HEK293 (cell line): ENCODE data around the gene ENKD1.
A peak's percentile ranks its signal among the peaks of the same experiment; 100 is the strongest.

ENCODE experiments used
- CTCF ChIA-PET: fragments of 350-600 bp; formaldehyde crosslinking; extraction: SDS; loops from one replicate; lab custom pipeline; 2021; ENCODE audit warnings: antibody characterized with exemption; lab: Yijun Ruan, JAX
- POLR2A ChIA-PET: fragments of 300-600 bp; formaldehyde crosslinking; extraction: SDS; loops from one replicate; lab custom pipeline; 2020; ENCODE audit warnings: antibody characterized with exemption, inconsistent platforms; lab: Yijun Ruan, JAX
- H3K27ac ChIP-seq: fragments of 200-500 bp; sonication (Bioruptor generic); 2 replicates; pipeline ENCODE4 v1.5.1; 2014; ENCODE audit warnings: low read depth, low read length, control low read depth, inconsistent platforms; ENCODE audit errors: extremely low read depth
- H3K36me3 ChIP-seq, 2 experiments: fragments of 200-500 bp in 1 of 2; sonication (Bioruptor generic) in 1 of 2; 1 replicate in 1 of 2; 2 replicates in 1 of 2; pipeline ENCODE4 v1.5.1; 2014 to 2017; ENCODE audit warnings: inconsistent platforms in 2 of 2, low read length in 2 of 2; ENCODE audit not compliant: control insufficient read depth in 2 of 2, insufficient read depth in 1 of 2
- H3K4me1 ChIP-seq: fragments of 200-500 bp; sonication (Bioruptor generic); 2 replicates; pipeline ENCODE4 v1.5.1; 2014; ENCODE audit warnings: mild to moderate bottlenecking, low read length, inconsistent platforms; ENCODE audit not compliant: control insufficient read depth, insufficient read depth
- H3K4me3 ChIP-seq: 2 replicates; pipeline ENCODE4 v1.5.1; 2011; ENCODE audit warnings: low read depth, mild to moderate bottlenecking, control low read depth, low read length, moderate library complexity
- H3K9me3 ChIP-seq: fragments of 200-500 bp; sonication (Bioruptor generic); 2 replicates; pipeline ENCODE4 v1.5.1; 2014; ENCODE audit warnings: low read depth, low read length, inconsistent platforms; ENCODE audit not compliant: control insufficient read depth, insufficient read depth
- AEBP2 ChIP-seq: fragments of 450-650 bp; formaldehyde crosslinking; IDR thresholded peaks from 2 replicates; pipeline ENCODE4 v1.5.1; 2016; ENCODE audit warnings: missing biosample characterization, missing genetic modification characterization, borderline replicate concordance
- GFI1B ChIP-seq: fragments of 450-650 bp; formaldehyde crosslinking; IDR thresholded peaks from 2 replicates; pipeline ENCODE4 v1.5.1; 2016; ENCODE audit warnings: missing biosample characterization, missing genetic modification characterization
- GLI2 ChIP-seq: fragments of 450-650 bp; formaldehyde crosslinking; IDR thresholded peaks from 2 replicates; pipeline ENCODE4; 2017; ENCODE audit warnings: missing biosample characterization, missing genetic modification characterization, low read depth, borderline replicate concordance
- HOXC10 ChIP-seq: sonication (generic); formaldehyde crosslinking; IDR thresholded peaks from 2 replicates; pipeline ENCODE4 v1.8.1; 2023; ENCODE audit warnings: mild to moderate bottlenecking, missing genetic modification reagents
- IKZF3 ChIP-seq: fragments of 450-650 bp; IDR thresholded peaks from 2 replicates; pipeline ENCODE4 v1.5.0; 2018; ENCODE audit warnings: missing biosample characterization, mild to moderate bottlenecking, missing genetic modification characterization, moderate library complexity
- KLF7 ChIP-seq: fragments of 450-650 bp; formaldehyde crosslinking; IDR thresholded peaks from 2 replicates; pipeline ENCODE4 v1.5.1; 2016; ENCODE audit warnings: missing biosample characterization, missing genetic modification characterization, borderline replicate concordance
- KLF8 ChIP-seq: fragments of 450-650 bp; formaldehyde crosslinking; IDR thresholded peaks from 2 replicates; pipeline ENCODE4 v1.5.1; 2016; ENCODE audit warnings: missing biosample characterization, missing genetic modification characterization
- PBX3 ChIP-seq: sonication (generic); formaldehyde crosslinking; IDR thresholded peaks from 2 replicates; pipeline ENCODE4 v1.8.1; 2022; ENCODE audit warnings: mild to moderate bottlenecking, moderate library complexity, missing genetic modification reagents
- PRDM2 ChIP-seq: fragments of 450-650 bp; formaldehyde crosslinking; IDR thresholded peaks from 2 replicates; pipeline ENCODE4 v1.5.1; 2016; ENCODE audit warnings: missing biosample characterization, missing genetic modification characterization, borderline replicate concordance
- SETDB1 ChIP-seq: IDR thresholded peaks from one replicate; pipeline ENCODE4 v1.6.1; 2017; ENCODE audit warnings: mild to moderate bottlenecking, low read length, moderate library complexity, mixed read lengths; ENCODE audit not compliant: insufficient read length
- ZBTB6 ChIP-seq: fragments of 450-650 bp; formaldehyde crosslinking; IDR thresholded peaks from 2 replicates; pipeline ENCODE4 v1.5.1; 2017; ENCODE audit warnings: missing biosample characterization, missing genetic modification characterization
- ZIC2 ChIP-seq: fragments of 450-650 bp; formaldehyde crosslinking; IDR thresholded peaks from 2 replicates; pipeline ENCODE4 v1.5.1; 2016; ENCODE audit warnings: missing biosample characterization, missing genetic modification characterization
- ZNF157 ChIP-seq: fragments of 450-650 bp; formaldehyde crosslinking; IDR thresholded peaks from 2 replicates; pipeline ENCODE4 v1.5.1; 2016; ENCODE audit warnings: missing biosample characterization, missing genetic modification characterization
- ZNF311 ChIP-seq: fragments of 450-650 bp; formaldehyde crosslinking; IDR thresholded peaks from 2 replicates; pipeline ENCODE4 v1.5.1; 2017; ENCODE audit warnings: missing biosample characterization, missing genetic modification characterization, borderline replicate concordance
- ZNF341 ChIP-seq: fragments of 450-650 bp; formaldehyde crosslinking; IDR thresholded peaks from 2 replicates; pipeline ENCODE4; 2016; ENCODE audit warnings: low read depth, missing biosample characterization, missing genetic modification characterization
- ZNF530 ChIP-seq: fragments of 450-650 bp; formaldehyde crosslinking; IDR thresholded peaks from 2 replicates; pipeline ENCODE4 v1.5.1; 2016; ENCODE audit warnings: low read depth, missing biosample characterization, missing genetic modification characterization
- ZNF639 ChIP-seq: fragments of 450-650 bp; formaldehyde crosslinking; IDR thresholded peaks from 2 replicates; pipeline ENCODE4 v1.5.1; 2016; ENCODE audit warnings: missing biosample characterization, missing genetic modification characterization

Gene ENKD1

GRCh38 chr16:67662653-67663010 lies 3.9 kb downstream of the ENKD1 start:
- Histone ChIP-seq H3K4me1 (0 out of 2 replicates have a peak, but pooled peaks cover 4% of the 10 kb centered on the region), H3K4me3 (no peak overlapping the region), H3K27ac (no peak overlapping the region), H3K36me3 (peaks cover 0 to 53% of the 10 kb centered on the region in 2 experiments; a peak in 1 of 3 replicates), H3K9me3 (no peaks in the 10 kb centered on the region)
- CTCF ChIA-PET, result interaction anchor here (0.5 to 1.4 kb wide), 8 partner anchors 10 to 421 kb away, joined by 3 to 6 read pairs (median 4); partner anchors contain the start of gene CARMIL2
- TF ChIP-seq ZIC2 (tag by site-specific recombination), result peak; percentile 18; the same call in 1 of the 2 replicates
- TF ChIP-seq SETDB1, result no peak
- POLR2A ChIA-PET, result interaction anchor here (0.8 kb wide), 1 partner anchor 273 kb away, joined by 3 read pairs; no protein-coding TSS in a partner anchor

GRCh38 chr16:67661886-67662652 lies 4.5 kb downstream of the ENKD1 start:
- TF ChIP-seq ZNF157 (tag by site-specific recombination) (no peak), HOXC10 (CRISPR knock-in tag) (no peak), IKZF3 (tag by site-specific recombination) (no peak), GLI2 (tag by site-specific recombination) (no peak), ZNF311 (no peak), KLF8 (tag by site-specific recombination) (no peak), GFI1B (tag by site-specific recombination) (no peak), ZNF341 (tag by site-specific recombination) (no peak), PBX3 (no peak), KLF7 (tag by site-specific recombination) (no peak), ZNF530 (tag by site-specific recombination) (no peak), PRDM2 (tag by site-specific recombination) (no peak), AEBP2 (tag by site-specific recombination) (no peak), ZBTB6 (tag by site-specific recombination) (no peak), ZNF639 (no peak)
- Histone ChIP-seq H3K9me3 (no peaks in the 10 kb centered on the region), H3K36me3 (peaks cover 0 to 59% of the 10 kb centered on the region in 2 experiments; a peak in 1 of 3 replicates), H3K4me1 (0 out of 2 replicates have a peak, but pooled peaks cover 4% of the 10 kb centered on the region), H3K27ac (no peak overlapping the region), H3K4me3 (no peak overlapping the region)
- POLR2A ChIA-PET, result no interaction called here
- CTCF ChIA-PET, result interaction anchor here (0.5 to 1.4 kb wide), 6 partner anchors 17 to 203 kb away, joined by 3 to 6 read pairs (median 4); partner anchors contain the start of gene CARMIL2
